ENCODE measurements around the gene LIN7C.
"Not testable (repeated sequence)": the region's sequence is repeated elsewhere in the genome, so short reads cannot be mapped to it uniquely, and the experiment has no call there.

The LIN7C gene

GRCh38 chr11:27468995-27469695 is 37.4 kb downstream of the LIN7C start:
- DNase-seq = no peak

GRCh38 chr11:27468209-27468994 is 38.2 kb downstream of the LIN7C start:
- DNase-seq = no peak

GRCh38 chr11:27467181-27467913 is 39.2 kb downstream of the LIN7C start:
- DNase-seq = no peak

GRCh38 chr11:27466363-27466762 is 40.2 kb downstream of the LIN7C start:
- DNase-seq = no peak

GRCh38 chr11:27465629-27466028 is 40.9 kb downstream of the LIN7C start:
- DNase-seq = no peak

GRCh38 chr11:27464909-27465308 is 41.7 kb downstream of the LIN7C start:
- DNase-seq = no peak

- DNase-seq = no peak
These were observed 42.3 kb downstream of the LIN7C start for GRCh38 chr11:27464289-27464696.

GRCh38 chr11:27462543-27462942 is 44.0 kb downstream of the LIN7C start:
- no peak for DNase-seq

- no peak for DNase-seq
These were observed 46.2 kb downstream of the LIN7C start for GRCh38 chr11:27460158-27460978.

- no peak for DNase-seq
These were observed 47.4 kb downstream of the LIN7C start for GRCh38 chr11:27459191-27459590.

GRCh38 chr11:27458182-27458581 is 48.4 kb downstream of the LIN7C start:
- DNase-seq = no peak

GRCh38 chr11:27456795-27457329 is 49.7 kb downstream of the LIN7C start:
- DNase-seq = no peak

- no peak for DNase-seq
These were observed 50.3 kb downstream of the LIN7C start for GRCh38 chr11:27456140-27456794.

GRCh38 chr11:27455667-27456066 is 50.9 kb downstream of the LIN7C start:
- no peak for DNase-seq

- no peak for DNase-seq
These were observed 52.9 kb downstream of the LIN7C start for GRCh38 chr11:27453701-27454100.

- no peak for DNase-seq
These were observed 54.4 kb downstream of the LIN7C start for GRCh38 chr11:27452147-27452546.

GRCh38 chr11:27451244-27451965 is 55.2 kb downstream of the LIN7C start:
- no peak for DNase-seq

- DNase-seq = not testable (repeated sequence)
These were observed 58.4 kb downstream of the LIN7C start for GRCh38 chr11:27448184-27448540.

- no peak for DNase-seq
These were observed 59.0 kb downstream of the LIN7C start for GRCh38 chr11:27447288-27448183.

GRCh38 chr11:27445625-27446024 is 60.9 kb downstream of the LIN7C start:
- no peak for DNase-seq

Data from NCI-H2107 (cell line).